ENCODE measurements around the gene SERPIND1.

DNA sequence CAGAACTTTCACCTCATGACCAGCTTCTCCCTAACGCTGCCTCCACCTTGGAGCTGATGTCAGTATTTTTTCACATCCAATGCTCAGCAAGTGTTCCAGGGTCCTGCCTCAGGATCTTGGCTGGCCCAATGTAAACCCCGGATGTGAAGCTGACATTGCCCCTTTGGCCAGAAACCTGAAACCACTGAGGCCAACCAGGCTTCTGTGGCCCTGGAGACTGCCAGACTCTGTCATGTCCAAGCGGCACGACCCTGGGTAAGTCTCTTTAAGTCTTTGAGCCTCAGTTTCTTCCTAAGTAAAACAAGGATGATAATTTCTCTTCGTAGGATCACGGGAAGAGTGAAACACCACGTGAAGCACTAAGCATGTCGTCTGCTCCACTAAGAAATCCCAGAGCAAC, 22.8 kb downstream of the SERPIND1 start:
- TF ChIP-seq, protein P1, sequence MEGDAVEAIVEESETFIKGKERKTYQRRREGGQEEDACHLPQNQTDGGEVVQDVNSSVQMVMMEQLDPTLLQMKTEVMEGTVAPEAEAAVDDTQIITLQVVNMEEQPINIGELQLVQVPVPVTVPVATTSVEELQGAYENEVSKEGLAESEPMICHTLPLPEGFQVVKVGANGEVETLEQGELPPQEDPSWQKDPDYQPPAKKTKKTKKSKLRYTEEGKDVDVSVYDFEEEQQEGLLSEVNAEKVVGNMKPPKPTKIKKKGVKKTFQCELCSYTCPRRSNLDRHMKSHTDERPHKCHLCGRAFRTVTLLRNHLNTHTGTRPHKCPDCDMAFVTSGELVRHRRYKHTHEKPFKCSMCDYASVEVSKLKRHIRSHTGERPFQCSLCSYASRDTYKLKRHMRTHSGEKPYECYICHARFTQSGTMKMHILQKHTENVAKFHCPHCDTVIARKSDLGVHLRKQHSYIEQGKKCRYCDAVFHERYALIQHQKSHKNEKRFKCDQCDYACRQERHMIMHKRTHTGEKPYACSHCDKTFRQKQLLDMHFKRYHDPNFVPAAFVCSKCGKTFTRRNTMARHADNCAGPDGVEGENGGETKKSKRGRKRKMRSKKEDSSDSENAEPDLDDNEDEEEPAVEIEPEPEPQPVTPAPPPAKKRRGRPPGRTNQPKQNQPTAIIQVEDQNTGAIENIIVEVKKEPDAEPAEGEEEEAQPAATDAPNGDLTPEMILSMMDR (IDR thresholded peaks at IDR 0.05 in 4 of 5, conservative IDR thresholded peaks at IDR 0.05 in 1 of 5) = no peak
- TF ChIP-seq POLR2A (IDR thresholded peaks at IDR 0.05) = no peak
